HUES48 (cell line): Measurements from ENCODE around the gene SRC.

Experiments
- H3K27ac ChIP-seq: one replicate; pipeline ENCODE4 v1.7.0; 2013; ENCODE audit warnings: low read depth, low read length, inconsistent platforms
- H3K27me3 ChIP-seq: 2 replicates; pipeline ENCODE4 v1.6.1; 2013; ENCODE audit warnings: mild to moderate bottlenecking, low read length; ENCODE audit not compliant: control insufficient read depth, insufficient read depth
- H3K36me3 ChIP-seq: 2 replicates; pipeline ENCODE4 v1.6.1; 2013; ENCODE audit warnings: low read length; ENCODE audit not compliant: control insufficient read depth, insufficient read depth
- H3K4me1 ChIP-seq: 2 replicates; pipeline ENCODE4 v1.6.1; 2013; ENCODE audit warnings: mild to moderate bottlenecking, low read length; ENCODE audit not compliant: control insufficient read depth, insufficient read depth
- H3K4me3 ChIP-seq: 2 replicates; pipeline ENCODE4 v1.5.1; 2013; ENCODE audit warnings: mild to moderate bottlenecking, low read depth, low read length
- H3K9ac ChIP-seq: 2 replicates; pipeline ENCODE4 v1.6.1; 2013; ENCODE audit warnings: mild to moderate bottlenecking, low read depth, low read length, moderate library complexity
- H3K9me3 ChIP-seq: 2 replicates; pipeline ENCODE4 v1.6.1; 2013; ENCODE audit warnings: low read length; ENCODE audit not compliant: control insufficient read depth, insufficient read depth

SRC gene

DNA sequence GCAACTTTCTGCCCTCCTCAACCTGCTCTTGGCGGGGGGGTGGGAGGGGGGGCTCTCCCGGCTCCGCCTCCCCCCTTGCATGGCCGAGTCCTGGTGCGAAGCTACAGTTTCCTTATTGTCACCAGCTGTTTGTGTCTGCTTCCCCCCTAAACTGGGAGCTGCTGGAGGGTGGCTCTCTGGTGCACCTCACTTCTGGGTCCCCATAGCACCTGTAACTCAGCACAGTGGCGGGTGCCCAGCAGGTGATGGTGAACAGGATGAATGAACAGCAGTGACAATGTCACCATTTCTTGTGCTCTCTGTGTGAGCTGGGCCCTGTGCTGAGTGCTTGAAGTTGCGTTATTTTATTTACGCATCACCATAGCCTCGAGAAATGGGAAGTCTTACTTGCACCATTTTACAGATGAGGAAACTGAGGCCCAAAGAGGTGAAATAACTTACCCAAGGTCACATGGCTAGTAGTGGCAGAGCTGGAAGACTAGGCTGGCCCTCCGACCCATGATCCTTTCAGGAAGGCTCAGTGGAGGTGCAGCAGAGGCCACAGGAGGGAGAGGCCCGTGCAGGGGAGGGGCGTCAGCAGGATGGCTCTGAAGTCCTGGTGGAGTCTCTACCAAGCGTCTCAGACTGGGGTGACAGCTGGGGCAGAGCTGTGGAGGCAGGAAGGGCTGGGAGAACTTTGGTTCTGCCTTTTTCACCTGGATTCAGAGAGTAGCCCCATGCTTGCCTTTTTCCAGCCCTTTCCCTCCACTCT is 41.8 kb downstream of the SRC start:
- no peaks in the 10 kb centered on the region for H3K9me3 ChIP-seq
- no peaks in the 10 kb centered on the region for H3K4me1 ChIP-seq
- H3K27me3 ChIP-seq: no peaks in the 10 kb centered on the region
- no peak overlapping the region for H3K9ac ChIP-seq
- no peak overlapping the region for H3K27ac ChIP-seq
- peaks cover 23% of the 10 kb centered on the region for H3K36me3 ChIP-seq
- H3K4me3 ChIP-seq: no peak overlapping the region

DNA sequence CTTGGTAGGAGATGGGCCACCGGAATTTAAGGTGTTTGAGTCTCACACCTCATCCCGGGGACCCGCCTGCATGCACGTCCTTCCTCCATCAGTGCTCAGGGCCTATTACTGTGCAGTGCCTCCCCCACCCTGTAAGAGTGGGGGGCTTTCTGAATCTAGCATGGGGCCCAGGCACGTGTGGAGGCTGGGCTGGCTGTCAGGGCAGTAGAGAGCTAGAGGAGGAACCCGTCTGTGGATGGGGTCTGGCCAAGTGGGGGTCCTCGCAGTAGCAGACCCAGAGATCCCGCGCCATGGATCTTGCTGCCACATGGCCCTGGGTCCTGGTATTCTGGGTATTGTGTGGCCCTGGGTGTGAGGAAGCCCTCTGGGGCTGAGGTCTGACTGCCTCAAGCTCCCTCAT is 42.9 kb downstream of the SRC start:
- Histone ChIP-seq H3K9me3 (no peaks in the 10 kb centered on the region), H3K27ac (no peak overlapping the region), H3K9ac (no peak overlapping the region), H3K4me1 (no peaks in the 10 kb centered on the region), H3K36me3 (peaks cover 23% of the 10 kb centered on the region), H3K4me3 (no peak overlapping the region), H3K27me3 (no peaks in the 10 kb centered on the region)

- Histone ChIP-seq H3K36me3 (peaks cover 26% of the 10 kb centered on the region), H3K4me3 (no peak overlapping the region), H3K9ac (no peak overlapping the region), H3K27ac (no peak overlapping the region), H3K9me3 (no peaks in the 10 kb centered on the region), H3K27me3 (no peaks in the 10 kb centered on the region), H3K4me1 (no peaks in the 10 kb centered on the region)
These were observed 43.4 kb downstream of the SRC start for GRCh38 chr20:37389241-37389747.

DNA sequence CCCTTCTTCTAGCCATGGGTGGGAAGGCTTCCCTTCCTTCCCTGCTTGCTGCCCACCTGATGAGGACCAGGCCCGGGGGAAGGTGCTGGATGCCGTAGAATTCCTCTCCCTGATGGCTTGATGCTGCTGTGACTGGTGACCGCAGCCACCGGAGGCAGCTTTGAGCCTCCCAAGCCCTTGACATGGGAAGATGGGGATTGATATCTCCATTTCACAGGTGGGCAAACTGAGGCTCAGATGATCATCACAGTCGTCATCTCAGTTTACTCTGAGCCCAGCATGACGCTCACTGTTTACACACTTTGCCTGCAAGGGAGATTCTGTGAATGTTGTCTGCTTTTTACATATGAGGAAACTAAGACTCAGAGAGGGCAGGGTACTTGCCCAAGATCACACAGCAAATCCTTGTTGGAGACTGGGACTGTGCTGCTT is 43.9 kb downstream of the SRC start:
- H3K27me3 ChIP-seq: no peaks in the 10 kb centered on the region
- no peak overlapping the region for H3K9ac ChIP-seq
- no peak overlapping the region for H3K27ac ChIP-seq
- no peaks in the 10 kb centered on the region for H3K4me1 ChIP-seq
- no peak overlapping the region for H3K4me3 ChIP-seq
- peaks cover 25% of the 10 kb centered on the region for H3K36me3 ChIP-seq
- no peaks in the 10 kb centered on the region for H3K9me3 ChIP-seq

DNA sequence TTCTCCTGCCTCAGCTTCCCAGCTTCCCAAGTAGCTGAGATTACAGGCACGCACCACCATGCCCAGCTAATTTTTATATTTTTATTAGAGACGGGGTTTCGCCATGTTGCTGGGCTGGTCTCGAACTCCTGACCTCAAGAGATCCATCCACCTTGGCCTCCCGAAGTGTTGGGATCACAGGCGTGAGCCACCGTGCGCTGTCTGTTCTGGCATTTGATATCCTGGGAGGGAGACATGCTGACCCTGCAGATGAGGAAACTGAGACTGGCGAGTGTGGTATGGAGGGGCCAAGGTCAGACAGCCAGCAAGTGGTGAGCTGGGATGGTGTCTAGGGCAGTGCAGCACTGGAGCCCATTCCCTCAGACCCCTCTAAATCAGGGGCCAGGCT is 44.6 kb downstream of the SRC start:
- no peaks in the 10 kb centered on the region for H3K9me3 ChIP-seq
- H3K27ac ChIP-seq: no peak overlapping the region
- H3K4me1 ChIP-seq: peaks cover 3% of the 10 kb centered on the region; the same call in 1 of the 2 replicates
- H3K27me3 ChIP-seq: no peaks in the 10 kb centered on the region
- H3K9ac ChIP-seq: no peak overlapping the region
- no peak overlapping the region for H3K4me3 ChIP-seq
- peaks cover 19% of the 10 kb centered on the region for H3K36me3 ChIP-seq

- no peak overlapping the region for H3K9ac ChIP-seq
- H3K27me3 ChIP-seq: no peaks in the 10 kb centered on the region
- H3K27ac ChIP-seq: no peak overlapping the region
- no peaks in the 10 kb centered on the region for H3K9me3 ChIP-seq
- no peak overlapping the region for H3K4me3 ChIP-seq
- H3K4me1 ChIP-seq: peaks cover 8% of the 10 kb centered on the region
- peaks cover 14% of the 10 kb centered on the region for H3K36me3 ChIP-seq
These were observed 45.1 kb downstream of the SRC start for GRCh38 chr20:37390891-37391525.

DNA sequence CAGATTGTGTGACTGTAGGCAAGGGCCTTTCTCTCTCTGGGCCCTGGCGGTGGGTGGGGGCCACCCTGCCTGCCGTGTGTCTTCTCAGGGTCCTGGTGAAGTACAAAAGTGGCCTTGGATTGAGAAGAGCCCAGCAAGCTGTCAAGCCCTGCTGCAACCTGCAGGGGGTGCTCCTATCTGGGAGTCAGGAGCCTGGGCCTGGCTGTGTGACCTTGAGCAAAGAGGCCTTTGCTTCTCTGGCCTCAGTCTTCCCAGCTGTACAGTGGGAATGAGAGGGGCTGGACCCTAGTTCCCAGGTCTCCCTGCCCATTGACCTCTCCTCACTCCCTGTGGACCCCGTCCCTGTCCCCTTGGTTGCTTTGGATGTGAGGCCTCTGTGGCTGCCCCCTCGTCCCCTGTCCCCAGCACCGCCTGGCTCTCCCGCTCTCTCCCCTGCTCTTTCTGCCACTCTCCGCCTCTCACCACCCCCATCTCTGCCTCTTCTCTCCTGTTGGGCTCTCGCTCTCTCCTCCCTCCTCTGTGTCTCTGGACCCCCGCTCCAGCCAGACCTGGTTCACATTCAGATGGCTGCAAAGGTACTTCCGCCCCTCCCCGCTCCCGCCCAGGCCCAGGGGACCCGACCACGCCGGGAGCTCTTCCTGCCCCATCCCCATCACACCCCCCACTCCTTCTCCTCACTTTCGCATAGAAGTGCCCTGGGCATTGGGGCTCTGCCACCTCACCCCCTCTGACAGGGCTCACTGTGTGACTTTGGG is 46.7 kb downstream of the SRC start:
- H3K9ac ChIP-seq: no peak overlapping the region
- H3K9me3 ChIP-seq: no peaks in the 10 kb centered on the region
- peaks cover 6% of the 10 kb centered on the region for H3K36me3 ChIP-seq
- H3K27ac ChIP-seq: no peak overlapping the region
- H3K4me1 ChIP-seq: peaks cover 21% of the 10 kb centered on the region
- H3K27me3 ChIP-seq: no peaks in the 10 kb centered on the region
- no peak overlapping the region for H3K4me3 ChIP-seq

GRCh38 chr20:37393196-37393862 is 47.4 kb downstream of the SRC start:
- H3K9ac ChIP-seq: no peak overlapping the region
- no peak overlapping the region for H3K4me3 ChIP-seq
- H3K4me1 ChIP-seq: peaks cover 25% of the 10 kb centered on the region
- H3K36me3 ChIP-seq: peaks cover 9% of the 10 kb centered on the region; the same call in 1 of the 2 replicates
- no peak overlapping the region for H3K27ac ChIP-seq
- no peaks in the 10 kb centered on the region for H3K27me3 ChIP-seq
- H3K9me3 ChIP-seq: no peaks in the 10 kb centered on the region

DNA sequence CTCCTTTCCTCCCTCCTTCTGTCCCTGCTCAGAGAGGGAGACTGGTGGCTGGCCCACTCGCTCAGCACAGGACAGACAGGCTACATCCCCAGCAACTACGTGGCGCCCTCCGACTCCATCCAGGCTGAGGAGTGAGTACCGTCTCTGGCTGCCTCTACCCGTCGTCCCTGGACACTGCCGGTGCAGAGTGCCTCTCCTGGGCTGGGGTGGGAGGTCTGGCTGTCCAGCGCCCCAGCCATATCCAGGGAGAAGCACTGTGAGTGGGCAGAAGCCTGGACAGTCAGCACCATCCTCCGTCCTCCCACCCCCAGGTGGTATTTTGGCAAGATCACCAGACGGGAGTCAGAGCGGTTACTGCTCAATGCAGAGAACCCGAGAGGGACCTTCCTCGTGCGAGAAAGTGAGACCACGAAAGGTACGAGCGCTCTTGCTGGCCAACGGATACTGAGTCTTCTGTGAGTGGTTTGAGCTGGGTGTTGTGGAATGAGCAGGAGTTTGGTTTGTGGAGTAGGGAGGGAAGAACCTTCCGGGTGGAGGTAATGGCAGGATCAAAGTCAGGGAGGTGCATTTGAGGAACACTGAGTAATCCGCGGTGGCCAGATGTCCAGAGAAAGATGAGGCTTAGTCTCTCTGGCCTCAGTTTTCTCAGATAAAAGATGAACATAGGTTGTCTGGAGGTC is 48.1 kb downstream of the SRC start:
- no peak overlapping the region for H3K27ac ChIP-seq
- no peak overlapping the region for H3K9ac ChIP-seq
- H3K27me3 ChIP-seq: no peaks in the 10 kb centered on the region
- H3K36me3 ChIP-seq: peaks cover 15% of the 10 kb centered on the region
- peaks cover 25% of the 10 kb centered on the region for H3K4me1 ChIP-seq
- no peaks in the 10 kb centered on the region for H3K9me3 ChIP-seq
- H3K4me3 ChIP-seq: no peak overlapping the region
